Vagina (tissue), 2 donors: ENCODE data around the gene KIF1B. TPM values are rescaled to one million over a fixed set of nuclear protein-coding genes. Genes with fewer than 3 reads are reported as not detected.
A peak's percentile ranks its signal among the peaks of the same experiment; 100 is the strongest.

Experiments used
- DNase-seq, 2 donors: peaks; one replicate each; pipeline ENCODE4 v3.0.0-alpha.2; 2017; ENCODE audit errors: extremely low spot score in 2 of 2
- H3K27ac ChIP-seq: fragments of 200-600 bp; sonication (generic); one replicate; pipeline ENCODE4 v1.5.1; 2019
- H3K27me3 ChIP-seq: fragments of 200-600 bp; sonication (generic); one replicate; pipeline ENCODE4 v1.5.1; 2019
- H3K36me3 ChIP-seq, 2 donors: fragments of 200-600 bp; sonication (generic); one replicate each; pipeline ENCODE4 v1.5.1; 2017 to 2019
- H3K4me1 ChIP-seq: fragments of 200-600 bp; sonication (generic); one replicate; pipeline ENCODE4 v1.5.1; 2019
- H3K4me3 ChIP-seq, 2 donors: fragments of 200-600 bp; sonication (generic); 1 replicate in 1 of 2; 2 replicates in 1 of 2; pipeline ENCODE4 v1.5.1; 2016 to 2019
- H3K9me3 ChIP-seq: fragments of 200-600 bp; sonication (generic); one replicate; pipeline ENCODE4 v1.5.1; 2019
- CTCF ChIP-seq, 3 experiments: fragments of 450-650 bp in 2 of 3; fragments of 200-600 bp in 1 of 3; sonication (generic) in 1 of 3; IDR thresholded peaks; one replicate each; pipeline ENCODE4 v1.5.1; 2017 to 2019; ENCODE audit warnings: antibody characterized with exemption in 3 of 3, mild to moderate bottlenecking in 2 of 3, moderate library complexity in 2 of 3
- POLR2A ChIP-seq, 2 donors: fragments of 450-650 bp; IDR thresholded peaks; one replicate each; pipeline ENCODE4 v1.6.1; 2017; ENCODE audit warnings: antibody characterized with exemption in 2 of 2, mild to moderate bottlenecking in 2 of 2, moderate library complexity in 2 of 2
- POLR2AphosphoS5 ChIP-seq, 2 donors: sonication (generic); formaldehyde crosslinking; IDR thresholded peaks; one replicate each; pipeline ENCODE4 v1.9.0; 2017; ENCODE audit warnings: antibody characterized with exemption in 2 of 2, mild to moderate bottlenecking in 2 of 2, low read depth in 1 of 2; ENCODE audit not compliant: insufficient read depth in 1 of 2
- intact Hi-C: fragments of 100-400 bp; cut with DNase I; formaldehyde crosslinking; loops from one replicate; pipeline ENCODE4 v1.15.1; 2023
- total RNA-seq: library from RNA; depleted of rRNA; stranded (reverse); fragments of >200 nt; gene quantifications from one replicate; pipeline ENCODE4 v1.2.3, GENCODE V29; 2016

Gene KIF1B
- total RNA-seq, 1 donor from 2014 or later = 45.4 TPM

GRCh38 chr1:10328180-10328963, 118.0 kb downstream of the KIF1B start:
- Histone ChIP-seq H3K27ac (no peak overlapping the region), H3K4me1 (no peaks in the 10 kb centered on the region), H3K36me3 (peaks cover 0 to 24% of the 10 kb centered on the region in 2 donors), H3K4me3 (no peak overlapping the region), H3K27me3 (no peaks in the 10 kb centered on the region), H3K9me3 (no peaks in the 10 kb centered on the region)
- TF ChIP-seq CTCF (IDR thresholded peaks at IDR 0.05) (no peak), POLR2AphosphoS5 (IDR thresholded peaks at IDR 0.05; ENCODE audit: insufficient read depth in 1 of 2, low read depth in 1 of 2) (no peak), POLR2A (IDR thresholded peaks at IDR 0.05) (no peak)
- no peak for DNase-seq
- intact Hi-C loops = no loop called here

- Histone ChIP-seq H3K36me3 (peaks cover 0 to 23% of the 10 kb centered on the region in 2 donors), H3K27ac (no peak overlapping the region), H3K4me1 (no peaks in the 10 kb centered on the region), H3K4me3 (no peak overlapping the region), H3K9me3 (no peaks in the 10 kb centered on the region), H3K27me3 (no peaks in the 10 kb centered on the region)
- DNase-seq = no peak
- intact Hi-C loops = loop anchor here (10.0 kb wide), 1 partner anchor 123 kb away; the partner anchor contains the start of gene KIF1B
- TF ChIP-seq CTCF (IDR thresholded peaks at IDR 0.05) = no peak
- TF ChIP-seq POLR2A (IDR thresholded peaks at IDR 0.05) = no peak
These were observed 127.1 kb downstream of the KIF1B start for GRCh38 chr1:10337436-10337835.

- Histone ChIP-seq H3K9me3 (no peaks in the 10 kb centered on the region), H3K4me1 (no peaks in the 10 kb centered on the region), H3K27ac (no peak overlapping the region), H3K36me3 (peaks cover 0 to 29% of the 10 kb centered on the region in 2 donors), H3K27me3 (no peaks in the 10 kb centered on the region), H3K4me3 (no peak overlapping the region)
- intact Hi-C loops = loop anchor here (10.0 kb wide), 1 partner anchor 123 kb away; the partner anchor contains the start of gene KIF1B
- DNase-seq = no peak
- peak; percentile 10 to 35 (median 22) for TF ChIP-seq CTCF (IDR thresholded peaks at IDR 0.05)
- TF ChIP-seq POLR2AphosphoS5 (IDR thresholded peaks at IDR 0.05; ENCODE audit: insufficient read depth in 1 of 2, low read depth in 1 of 2) = no peak
- TF ChIP-seq POLR2A (IDR thresholded peaks at IDR 0.05) = no peak
These were observed 127.7 kb downstream of the KIF1B start for GRCh38 chr1:10338047-10338446.

GRCh38 chr1:10338611-10339010, 128.2 kb downstream of the KIF1B start:
- Histone ChIP-seq H3K36me3 (peaks cover 0 to 34% of the 10 kb centered on the region in 2 donors), H3K27ac (no peak overlapping the region), H3K4me1 (no peaks in the 10 kb centered on the region), H3K4me3 (no peak overlapping the region), H3K27me3 (no peaks in the 10 kb centered on the region), H3K9me3 (no peaks in the 10 kb centered on the region)
- no peak for DNase-seq
- no peak for TF ChIP-seq POLR2AphosphoS5 (IDR thresholded peaks at IDR 0.05; ENCODE audit: insufficient read depth in 1 of 2, low read depth in 1 of 2)
- TF ChIP-seq CTCF (IDR thresholded peaks at IDR 0.05) = no peak
- no peak for TF ChIP-seq POLR2A (IDR thresholded peaks at IDR 0.05)
- intact Hi-C loops = loop anchor here (10.0 kb wide), 1 partner anchor 124 kb away; the partner anchor contains the start of gene KIF1B

- peaks cover 0 to 39% of the 10 kb centered on the region in 2 donors for H3K36me3 ChIP-seq
- no peaks in the 10 kb centered on the region for H3K9me3 ChIP-seq
- intact Hi-C loops = loop anchor here (10.0 kb wide), 1 partner anchor 124 kb away; the partner anchor contains the start of gene KIF1B
- no peak for DNase-seq
- no peaks in the 10 kb centered on the region for H3K4me1 ChIP-seq
- H3K27me3 ChIP-seq = no peaks in the 10 kb centered on the region
- no peak overlapping the region for H3K27ac ChIP-seq
- no peak overlapping the region for H3K4me3 ChIP-seq
- TF ChIP-seq POLR2A (IDR thresholded peaks at IDR 0.05) (no peak), POLR2AphosphoS5 (IDR thresholded peaks at IDR 0.05; ENCODE audit: insufficient read depth in 1 of 2, low read depth in 1 of 2) (no peak), CTCF (IDR thresholded peaks at IDR 0.05) (no peak)
These were observed 128.7 kb downstream of the KIF1B start for GRCh38 chr1:10339036-10339567.
